Raji (cell line): ENCODE measurements around the gene MIEF1.
A peak's percentile ranks its signal among the peaks of the same experiment; 100 is the strongest.

ENCODE experiments used
- POLR2A ChIP-seq: IDR thresholded peaks from 2 replicates; pipeline ENCODE4 v1.6.1; 2011; ENCODE audit warnings: low read depth, low read length, control low read depth; ENCODE audit not compliant: insufficient read depth

Gene MIEF1

GRCh38 chr22:39528080-39528661 is 26.1 kb downstream of the MIEF1 start:
- no peak for TF ChIP-seq POLR2A

- TF ChIP-seq POLR2A, result peak; percentile 54
These were observed 26.8 kb downstream of the MIEF1 start for GRCh38 chr22:39528681-39529486.

GRCh38 chr22:39529487-39529851 is 27.4 kb downstream of the MIEF1 start:
- no peak for TF ChIP-seq POLR2A

GRCh38 chr22:39530116-39530515 is 28.0 kb downstream of the MIEF1 start:
- TF ChIP-seq POLR2A, result no peak

- TF ChIP-seq POLR2A, result no peak
These were observed 28.7 kb downstream of the MIEF1 start for GRCh38 chr22:39530692-39531331.

- peak; percentile 94 for TF ChIP-seq POLR2A
These were observed 30.4 kb downstream of the MIEF1 start, which contains the start of gene RPS19BP1 for GRCh38 chr22:39532215-39533073. Gene RPS19BP1, minus strand, starts transcription at chr22:39532748. Its CDS starts 10 bp downstream, at chr22:39532738.

GRCh38 chr22:39534092-39534506 is 32.0 kb downstream of the MIEF1 start:
- TF ChIP-seq POLR2A, result no peak

- 0 out of 2 replicates have a peak, but pooled peaks have one; percentile 27 for TF ChIP-seq POLR2A
These were observed 32.7 kb downstream of the MIEF1 start for GRCh38 chr22:39534591-39535356.

GRCh38 chr22:39535357-39535725 is 33.3 kb downstream of the MIEF1 start:
- TF ChIP-seq POLR2A, result no peak

GRCh38 chr22:39535831-39536449 is 33.9 kb downstream of the MIEF1 start:
- TF ChIP-seq POLR2A, result no peak

GRCh38 chr22:39536711-39537110 is 34.6 kb downstream of the MIEF1 start:
- TF ChIP-seq POLR2A, result no peak

GRCh38 chr22:39537975-39538374 is 35.9 kb downstream of the MIEF1 start:
- TF ChIP-seq POLR2A, result no peak

GRCh38 chr22:39543095-39543494 is 41.0 kb downstream of the MIEF1 start:
- no peak for TF ChIP-seq POLR2A
